ENCODE results near the gene GRB7.
"Not testable (repeated sequence)": the region's sequence is repeated elsewhere in the genome, so short reads cannot be mapped to it uniquely, and the experiment has no call there.

The GRB7 gene

DNA sequence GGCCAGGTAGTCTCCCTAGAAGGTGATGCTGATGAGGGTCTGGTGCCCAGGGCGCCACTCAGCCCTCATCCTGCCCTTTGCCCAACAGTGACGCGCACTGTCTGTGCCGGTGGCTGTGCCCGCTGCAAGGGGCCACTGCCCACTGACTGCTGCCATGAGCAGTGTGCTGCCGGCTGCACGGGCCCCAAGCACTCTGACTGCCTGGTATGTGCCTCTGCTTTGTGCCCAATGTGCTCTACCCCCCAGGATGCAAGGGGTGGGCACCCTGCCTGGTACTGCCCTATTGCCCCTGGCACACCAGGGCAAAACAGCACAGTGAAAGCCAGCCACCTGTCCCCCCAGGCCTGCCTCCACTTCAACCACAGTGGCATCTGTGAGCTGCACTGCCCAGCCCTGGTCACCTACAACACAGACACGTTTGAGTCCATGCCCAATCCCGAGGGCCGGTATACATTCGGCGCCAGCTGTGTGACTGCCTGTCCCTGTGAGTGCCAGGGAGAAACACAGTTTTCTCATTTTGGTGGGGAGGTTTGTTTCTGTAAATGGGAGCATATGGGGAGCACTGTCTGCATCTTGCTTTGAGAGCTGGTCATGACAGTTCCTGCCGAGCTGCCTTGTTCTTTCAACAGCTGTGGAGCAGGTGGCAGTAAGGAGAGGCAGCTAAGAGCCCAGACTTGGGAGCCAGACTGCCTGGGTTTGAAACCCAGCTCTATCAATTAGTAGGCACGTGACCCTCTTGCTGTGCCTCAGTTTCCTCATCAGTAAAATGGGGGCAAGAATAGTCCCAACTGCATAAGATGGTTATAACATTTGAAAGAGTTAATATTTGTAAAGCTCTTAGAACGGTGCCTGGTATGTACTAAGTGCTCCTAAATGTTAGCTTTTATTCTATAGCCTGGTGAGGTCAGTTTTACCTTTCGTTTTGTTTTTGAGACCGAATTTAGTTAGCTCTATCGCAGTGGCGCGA is 27.5 kb upstream of the GRB7 start:
- DNase-seq = no peak

DNA sequence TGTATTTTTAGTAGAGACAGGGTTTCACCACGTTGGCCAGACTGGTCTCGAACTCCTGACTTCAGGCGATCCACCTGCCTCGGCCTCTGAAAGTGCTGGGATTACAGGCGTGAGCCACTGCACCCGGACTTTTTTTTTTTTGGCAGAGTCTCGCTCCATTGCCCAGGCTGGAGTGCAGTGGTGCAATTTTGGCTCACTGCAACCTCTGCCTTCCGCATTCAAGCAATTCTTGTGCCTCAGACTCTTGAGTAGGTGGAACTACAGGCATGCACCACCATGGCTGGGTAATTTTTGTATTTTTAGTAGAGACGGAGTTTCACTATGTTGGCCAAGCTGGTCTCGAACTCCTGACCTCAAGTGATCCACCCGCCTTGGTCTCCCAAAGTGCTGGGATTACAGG is 26.7 kb upstream of the GRB7 start:
- not testable (repeated sequence) for DNase-seq

DNA sequence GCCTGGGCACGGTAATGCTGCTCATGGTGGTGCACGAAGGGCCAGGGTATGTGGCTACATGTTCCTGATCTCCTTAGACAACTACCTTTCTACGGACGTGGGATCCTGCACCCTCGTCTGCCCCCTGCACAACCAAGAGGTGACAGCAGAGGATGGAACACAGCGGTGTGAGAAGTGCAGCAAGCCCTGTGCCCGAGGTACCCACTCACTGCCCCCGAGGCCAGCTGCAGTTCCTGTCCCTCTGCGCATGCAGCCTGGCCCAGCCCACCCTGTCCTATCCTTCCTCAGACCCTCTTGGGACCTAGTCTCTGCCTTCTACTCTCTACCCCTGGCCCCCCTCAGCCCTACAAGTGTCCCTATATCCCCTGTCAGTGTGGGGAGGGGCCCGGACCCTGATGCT is 25.9 kb upstream of the GRB7 start:
- no peak for DNase-seq

DNA sequence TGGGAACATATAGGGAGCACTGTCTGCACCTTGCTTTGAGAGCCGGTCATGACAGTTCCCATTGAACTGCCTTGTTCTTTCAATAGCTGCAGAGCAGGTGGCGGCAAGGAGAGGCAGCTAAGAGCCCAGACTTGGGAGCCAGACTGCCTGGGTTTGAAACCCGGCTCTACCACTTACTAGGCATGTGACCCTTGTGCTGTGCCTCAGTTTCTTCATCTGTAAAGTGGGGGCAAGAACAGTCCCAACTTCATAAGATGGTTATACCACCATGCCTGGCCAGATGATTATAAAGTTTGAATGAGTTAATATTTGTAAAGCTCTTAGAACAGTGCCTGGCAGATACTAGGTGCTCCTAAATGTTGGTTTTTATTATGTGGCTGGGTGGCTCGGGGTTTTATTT is 23.5 kb upstream of the GRB7 start:
- no peak for DNase-seq

DNA sequence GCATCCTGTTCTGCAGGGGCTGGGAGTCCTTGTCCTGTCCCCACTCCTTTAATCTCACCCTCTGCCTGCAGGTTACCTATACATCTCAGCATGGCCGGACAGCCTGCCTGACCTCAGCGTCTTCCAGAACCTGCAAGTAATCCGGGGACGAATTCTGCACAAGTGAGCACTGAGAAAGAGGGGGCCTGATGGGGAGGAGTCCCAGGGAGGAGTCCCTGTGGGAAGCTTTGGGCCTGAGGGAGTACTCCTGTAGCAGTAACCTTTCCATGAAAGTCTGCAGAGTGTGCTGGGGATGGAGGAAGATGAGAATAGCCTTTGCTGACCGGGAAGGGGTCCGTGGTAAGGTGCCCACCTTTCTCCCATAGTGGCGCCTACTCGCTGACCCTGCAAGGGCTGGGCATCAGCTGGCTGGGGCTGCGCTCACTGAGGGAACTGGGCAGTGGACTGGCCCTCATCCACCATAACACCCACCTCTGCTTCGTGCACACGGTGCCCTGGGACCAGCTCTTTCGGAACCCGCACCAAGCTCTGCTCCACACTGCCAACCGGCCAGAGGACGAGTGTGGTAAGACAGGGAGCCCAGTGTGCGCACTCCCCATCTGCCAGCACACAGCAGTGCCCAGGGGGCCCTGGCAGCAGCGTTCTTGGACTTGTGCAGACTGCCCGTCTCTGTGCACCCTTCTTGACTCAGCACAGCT is 22.2 kb upstream of the GRB7 start:
- DNase-seq = no peak

DNA sequence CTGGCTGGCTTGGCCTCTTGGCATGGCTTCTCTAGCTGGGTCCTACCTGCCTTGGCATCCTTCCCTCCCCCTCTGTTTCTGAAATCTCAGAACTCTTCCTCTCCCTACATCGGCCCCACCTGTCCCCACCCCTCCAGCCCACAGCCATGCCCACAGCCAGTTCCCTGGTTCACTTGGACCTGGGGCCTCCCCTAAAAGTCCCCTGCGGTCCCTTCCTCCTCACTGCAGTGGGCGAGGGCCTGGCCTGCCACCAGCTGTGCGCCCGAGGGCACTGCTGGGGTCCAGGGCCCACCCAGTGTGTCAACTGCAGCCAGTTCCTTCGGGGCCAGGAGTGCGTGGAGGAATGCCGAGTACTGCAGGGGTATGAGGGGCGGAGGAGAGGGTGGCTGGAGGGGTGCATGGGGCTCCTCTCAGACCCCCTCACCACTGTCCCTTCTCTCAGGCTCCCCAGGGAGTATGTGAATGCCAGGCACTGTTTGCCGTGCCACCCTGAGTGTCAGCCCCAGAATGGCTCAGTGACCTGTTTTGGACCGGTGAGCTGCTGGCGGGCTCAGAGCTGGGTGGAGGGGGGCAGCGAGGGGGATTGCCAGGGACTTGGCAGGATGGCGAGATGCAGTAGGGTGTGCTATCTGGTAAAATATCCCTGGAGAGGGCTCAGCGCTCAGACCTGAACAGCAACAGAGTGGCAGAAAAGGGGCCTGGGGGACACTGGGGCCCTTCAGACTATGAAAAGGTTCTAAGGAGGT is 21.5 kb upstream of the GRB7 start:
- DNase-seq = no peak

DNA sequence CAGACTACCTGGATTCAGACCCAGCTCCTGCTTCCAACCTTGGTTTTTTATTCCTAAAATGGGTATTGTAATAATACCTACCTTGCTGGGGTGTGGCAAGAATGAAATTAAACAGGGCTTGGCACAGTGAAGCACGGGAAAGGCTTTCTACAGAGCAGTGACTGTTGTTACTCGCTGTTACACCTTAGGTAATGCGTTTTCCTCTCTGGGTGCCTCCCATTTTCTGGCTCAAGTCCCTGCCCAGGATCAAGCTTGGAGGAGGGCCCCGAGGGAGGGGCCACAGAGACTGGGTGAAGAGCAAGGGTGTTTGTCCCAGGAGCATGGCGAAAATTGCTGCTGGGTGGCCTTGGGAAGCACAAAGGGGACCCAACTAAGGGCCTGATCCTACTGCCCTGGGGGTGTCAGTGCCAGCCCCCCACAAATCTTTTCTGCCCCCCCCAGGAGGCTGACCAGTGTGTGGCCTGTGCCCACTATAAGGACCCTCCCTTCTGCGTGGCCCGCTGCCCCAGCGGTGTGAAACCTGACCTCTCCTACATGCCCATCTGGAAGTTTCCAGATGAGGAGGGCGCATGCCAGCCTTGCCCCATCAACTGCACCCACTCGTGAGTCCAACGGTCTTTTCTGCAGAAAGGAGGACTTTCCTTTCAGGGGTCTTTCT is 20.7 kb upstream of the GRB7 start:
- DNase-seq = no peak

DNA sequence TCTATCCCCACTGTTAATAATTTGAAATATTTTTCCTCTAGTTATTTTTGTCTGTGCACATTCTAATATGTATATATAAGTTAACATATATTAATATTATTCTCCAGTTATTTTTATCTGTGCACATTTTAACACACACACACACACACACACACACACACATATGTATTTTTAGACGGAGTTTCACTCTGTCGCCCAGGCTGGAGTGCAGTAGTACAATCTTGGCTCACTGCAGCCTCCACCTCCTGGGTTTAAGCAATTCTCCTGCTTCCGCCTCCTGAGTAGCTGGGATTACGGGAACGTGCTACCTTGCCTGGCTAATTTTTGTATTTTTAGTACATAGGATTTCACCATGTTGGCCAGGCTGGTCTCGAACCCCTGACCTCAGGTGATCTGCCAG is 20.1 kb upstream of the GRB7 start:
- DNase-seq = no peak

DNA sequence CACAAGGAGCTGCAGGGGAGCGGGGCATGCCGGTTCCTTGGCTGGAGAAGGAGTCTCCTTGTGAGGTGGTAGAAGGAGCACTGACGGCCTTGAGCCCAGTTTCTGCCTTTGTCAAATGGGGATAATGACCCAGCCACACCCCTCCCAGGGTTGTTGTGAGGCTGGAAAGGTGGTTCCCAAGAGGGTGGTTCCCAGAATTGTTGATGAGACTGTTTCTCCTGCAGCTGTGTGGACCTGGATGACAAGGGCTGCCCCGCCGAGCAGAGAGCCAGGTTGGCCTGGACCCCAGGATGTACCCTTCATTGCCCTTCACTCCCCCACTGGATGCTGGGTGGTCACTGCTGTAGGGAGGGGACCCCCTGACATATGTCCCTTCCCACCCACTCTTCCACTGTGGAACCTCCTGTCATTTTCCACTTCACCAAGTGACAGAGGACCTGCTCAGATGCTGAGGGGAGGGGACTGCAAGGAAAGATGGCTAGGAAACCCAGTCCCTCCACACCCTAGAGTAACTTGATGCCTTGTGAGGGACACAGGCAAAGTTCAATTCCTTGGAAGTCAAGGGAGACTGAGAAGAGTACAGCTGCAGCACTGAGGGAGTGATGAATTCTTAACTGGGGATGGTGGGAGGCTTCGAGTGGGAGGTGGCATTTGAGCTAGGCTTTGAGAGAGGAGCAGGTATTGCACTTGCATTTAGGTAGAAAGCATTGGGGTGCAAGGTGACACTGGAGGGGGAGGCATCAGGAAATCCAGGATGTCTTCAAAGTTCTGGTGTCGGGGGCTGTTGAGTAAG is 18.0 kb upstream of the GRB7 start:
- no peak for DNase-seq

DNA sequence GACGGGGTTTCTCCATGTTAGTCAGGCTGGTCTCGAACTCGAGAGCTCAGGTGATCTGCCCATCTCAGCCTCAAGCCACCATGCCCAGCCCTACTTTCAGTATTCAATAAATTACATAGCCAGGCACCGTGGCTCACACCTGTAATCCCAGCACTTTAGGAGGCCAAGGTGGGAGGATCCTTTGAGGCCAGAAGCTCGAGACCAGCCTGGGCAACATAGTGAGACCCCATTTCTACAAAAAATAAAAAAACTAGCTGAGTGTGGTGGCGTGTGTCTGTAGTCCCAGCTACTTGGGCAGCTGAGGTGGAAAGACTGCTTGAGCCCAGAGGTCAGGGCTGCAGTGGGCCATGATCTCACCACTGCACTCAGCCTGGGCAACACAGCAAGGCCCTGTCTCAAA is 15.6 kb upstream of the GRB7 start:
- DNase-seq = no peak

DNA sequence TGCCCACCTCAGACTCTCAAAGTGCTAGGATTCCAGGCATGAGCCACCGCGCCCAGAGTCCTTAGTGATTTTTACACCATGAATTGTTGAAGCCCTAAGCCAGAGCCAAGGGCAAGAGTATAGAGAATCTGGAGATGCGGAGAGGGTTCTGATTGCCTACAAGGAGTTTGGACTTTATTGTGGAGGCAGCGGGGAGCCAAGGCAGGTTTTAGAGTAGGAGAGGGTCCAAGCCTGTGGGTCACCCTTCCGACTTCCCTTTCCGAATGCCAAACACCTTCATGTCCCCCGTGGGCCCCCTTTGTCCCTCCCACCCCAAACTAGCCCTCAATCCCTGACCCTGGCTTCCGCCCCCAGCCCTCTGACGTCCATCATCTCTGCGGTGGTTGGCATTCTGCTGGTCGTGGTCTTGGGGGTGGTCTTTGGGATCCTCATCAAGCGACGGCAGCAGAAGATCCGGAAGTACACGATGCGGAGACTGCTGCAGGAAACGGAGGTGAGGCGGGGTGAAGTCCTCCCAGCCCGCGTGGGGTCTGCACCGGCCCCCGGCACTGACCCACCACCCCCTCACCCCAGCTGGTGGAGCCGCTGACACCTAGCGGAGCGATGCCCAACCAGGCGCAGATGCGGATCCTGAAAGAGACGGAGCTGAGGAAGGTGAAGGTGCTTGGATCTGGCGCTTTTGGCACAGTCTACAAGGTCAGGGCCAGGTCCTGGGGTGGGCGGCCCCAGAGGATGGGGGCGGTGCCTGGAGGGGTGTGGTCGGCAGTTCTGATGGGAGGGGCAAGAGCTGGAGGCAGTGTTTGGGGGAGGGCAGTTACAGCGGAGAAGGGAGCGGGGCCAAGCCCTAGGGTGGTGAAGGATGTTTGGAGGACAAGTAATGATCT is 14.5 kb upstream of the GRB7 start:
- no peak for DNase-seq

DNA sequence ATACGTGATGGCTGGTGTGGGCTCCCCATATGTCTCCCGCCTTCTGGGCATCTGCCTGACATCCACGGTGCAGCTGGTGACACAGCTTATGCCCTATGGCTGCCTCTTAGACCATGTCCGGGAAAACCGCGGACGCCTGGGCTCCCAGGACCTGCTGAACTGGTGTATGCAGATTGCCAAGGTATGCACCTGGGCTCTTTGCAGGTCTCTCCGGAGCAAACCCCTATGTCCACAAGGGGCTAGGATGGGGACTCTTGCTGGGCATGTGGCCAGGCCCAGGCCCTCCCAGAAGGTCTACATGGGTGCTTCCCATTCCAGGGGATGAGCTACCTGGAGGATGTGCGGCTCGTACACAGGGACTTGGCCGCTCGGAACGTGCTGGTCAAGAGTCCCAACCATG is 13.0 kb upstream of the GRB7 start:
- no peak for DNase-seq

DNA sequence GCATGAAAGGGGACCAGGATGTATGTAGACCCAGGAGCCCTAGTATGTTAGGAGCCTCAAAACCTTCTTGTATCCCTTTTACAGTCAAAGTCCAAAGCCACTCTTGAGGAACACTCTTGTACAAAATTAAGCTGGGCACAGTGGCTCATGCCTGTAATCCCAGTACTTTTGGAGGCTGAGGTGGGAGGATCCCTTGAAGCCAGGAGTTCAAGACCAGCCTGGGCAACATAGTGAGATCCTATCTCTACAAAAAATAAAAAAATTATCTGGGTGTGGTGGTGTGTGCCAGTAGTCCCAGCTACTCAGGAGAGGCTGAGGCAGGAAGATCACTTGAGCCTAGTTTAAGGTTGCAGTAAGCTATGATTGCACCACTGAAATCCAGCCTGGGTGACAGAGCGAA is 11.8 kb upstream of the GRB7 start:
- DNase-seq = not testable (repeated sequence)

DNA sequence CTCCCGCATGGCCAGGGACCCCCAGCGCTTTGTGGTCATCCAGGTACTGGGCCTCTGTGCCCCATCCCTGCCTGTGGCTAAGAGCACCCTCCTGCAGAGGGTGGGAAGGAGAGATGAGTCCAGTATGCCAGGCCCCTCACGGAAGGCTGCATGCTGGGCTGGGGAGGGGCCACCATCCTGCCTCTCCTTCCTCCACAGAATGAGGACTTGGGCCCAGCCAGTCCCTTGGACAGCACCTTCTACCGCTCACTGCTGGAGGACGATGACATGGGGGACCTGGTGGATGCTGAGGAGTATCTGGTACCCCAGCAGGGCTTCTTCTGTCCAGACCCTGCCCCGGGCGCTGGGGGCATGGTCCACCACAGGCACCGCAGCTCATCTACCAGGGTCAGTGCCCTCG is 11.1 kb upstream of the GRB7 start:
- no peak for DNase-seq

DNA sequence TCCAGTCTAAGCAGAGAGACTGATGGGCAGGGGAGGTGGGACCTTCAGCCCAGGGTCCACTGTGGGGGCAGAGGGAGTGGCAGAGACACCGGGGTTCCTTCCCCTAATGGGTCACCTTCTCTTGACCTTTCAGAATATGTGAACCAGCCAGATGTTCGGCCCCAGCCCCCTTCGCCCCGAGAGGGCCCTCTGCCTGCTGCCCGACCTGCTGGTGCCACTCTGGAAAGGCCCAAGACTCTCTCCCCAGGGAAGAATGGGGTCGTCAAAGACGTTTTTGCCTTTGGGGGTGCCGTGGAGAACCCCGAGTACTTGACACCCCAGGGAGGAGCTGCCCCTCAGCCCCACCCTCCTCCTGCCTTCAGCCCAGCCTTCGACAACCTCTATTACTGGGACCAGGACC is 10.2 kb upstream of the GRB7 start:
- no peak for DNase-seq

DNA sequence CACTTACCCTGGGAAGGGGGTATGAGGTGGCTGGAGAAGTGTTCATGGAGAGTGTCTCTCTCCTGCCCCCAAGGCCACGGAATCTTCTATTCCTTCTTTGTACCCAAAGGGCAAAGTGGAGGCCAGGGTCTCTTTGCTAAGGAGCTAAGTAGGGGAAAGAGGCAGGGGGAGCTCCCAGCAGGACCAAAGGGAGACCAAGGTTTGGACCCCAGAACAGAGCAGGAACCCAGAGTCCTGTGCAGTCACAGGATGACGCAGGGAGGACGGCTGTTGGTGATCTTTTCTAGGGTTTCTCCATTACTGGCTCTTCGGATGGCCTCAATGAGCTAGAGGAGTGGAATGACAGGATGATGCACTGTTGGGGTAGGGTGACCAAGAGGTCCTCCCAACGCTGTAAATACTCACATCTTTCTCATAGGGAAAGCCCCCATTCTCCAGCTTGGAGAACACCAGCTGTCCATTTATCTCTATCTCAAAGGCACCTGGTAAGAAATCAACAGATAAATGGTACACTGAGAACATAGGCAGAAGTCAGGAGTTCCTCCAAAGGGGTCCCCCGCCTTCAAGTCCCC is 8.4 kb upstream of the GRB7 start:
- no peak for DNase-seq

DNA sequence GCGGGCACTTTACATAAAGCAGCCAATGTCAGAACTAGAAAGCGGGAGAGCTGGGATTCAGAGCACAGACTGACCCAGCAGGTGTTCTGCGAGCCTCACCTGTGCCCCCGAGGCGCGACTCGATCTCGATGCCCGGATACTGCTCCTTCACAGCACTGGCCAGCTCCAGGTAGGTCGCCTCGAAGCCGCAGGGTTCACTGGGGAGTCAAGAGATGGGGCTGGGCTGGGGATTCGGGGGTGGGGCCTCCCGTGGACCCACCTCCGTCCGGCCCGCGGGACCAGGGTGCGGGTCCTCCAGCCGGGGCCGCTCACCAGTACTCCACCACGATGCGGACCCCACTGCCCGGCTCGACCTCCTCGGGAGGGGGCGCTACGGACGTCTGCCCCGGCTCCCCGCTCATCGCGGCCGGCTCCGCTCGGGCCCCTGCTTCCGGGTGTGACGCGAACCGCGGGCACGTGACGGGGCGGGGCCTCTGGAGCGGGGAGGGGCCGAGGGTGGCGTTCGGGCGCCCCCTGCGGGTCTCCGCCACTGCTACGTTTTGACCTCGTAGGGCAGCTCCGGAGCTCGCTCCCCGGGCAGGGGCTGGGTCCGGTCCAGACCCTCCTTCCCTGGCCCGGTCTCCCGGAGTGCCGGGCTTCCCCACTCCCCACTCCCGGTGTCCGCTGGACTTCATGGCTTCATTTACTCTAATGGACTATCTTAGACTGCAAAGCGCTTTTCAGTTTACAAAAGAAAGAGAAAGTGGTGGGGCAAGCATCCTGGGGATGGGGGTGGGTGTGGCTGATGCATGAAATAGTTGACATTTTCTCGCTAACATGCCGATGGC is 7.4 kb upstream of the GRB7 start, which contains the start of gene MIEN1:
TSS of gene MIEN1 (minus strand) at position 438 of the 827 bp plus-strand sequence. CDS start at position 401, 37 bp downstream.
- DNase-seq = peak; percentile 74

DNA sequence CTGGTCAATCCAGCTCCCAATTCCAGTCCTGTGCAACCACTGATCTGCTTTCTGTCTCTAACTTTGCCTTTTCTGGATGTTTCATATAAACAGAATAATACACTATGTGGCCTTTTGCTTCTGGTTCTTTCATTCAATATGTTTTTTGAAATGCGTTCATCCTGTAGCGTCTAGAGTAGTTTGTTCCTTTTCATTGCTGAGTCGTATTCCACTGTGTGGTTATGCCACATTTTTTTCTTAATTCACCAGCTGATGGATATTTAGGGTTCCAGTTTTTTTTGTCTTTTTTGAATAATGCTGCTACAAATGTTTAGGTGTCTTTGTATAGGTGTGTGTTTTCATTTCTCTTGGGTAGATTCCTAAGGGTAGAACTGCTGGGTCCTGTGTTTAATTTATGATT is 5.2 kb upstream of the GRB7 start:
- DNase-seq = no peak

DNA sequence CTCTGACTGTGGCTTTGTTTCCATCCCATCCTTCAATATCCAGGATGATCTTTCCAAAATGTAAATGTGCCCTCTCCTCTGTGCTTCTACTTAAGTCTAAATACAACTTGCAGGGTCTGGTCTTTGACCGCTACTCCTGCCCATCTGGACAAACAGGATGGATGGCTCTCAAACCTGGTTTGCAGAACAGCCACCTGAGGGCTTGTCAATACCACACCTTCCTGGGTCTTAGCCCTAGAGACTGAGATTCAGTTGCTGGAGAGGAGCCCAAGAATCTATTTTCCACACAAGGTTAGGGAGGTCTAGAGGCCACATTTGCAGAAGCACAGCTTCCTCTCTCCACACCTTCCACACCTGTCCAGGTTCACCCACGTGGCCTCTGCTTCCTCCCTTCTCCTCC is 1.9 kb upstream of the GRB7 start:
- DNase-seq = peak; percentile 4

All from NCI-H510A (cell line).